HL-60/S4 (cell line): Measurements from ENCODE around the gene GRAMD4.

Experiments used
- in situ Hi-C: fragments of 300-500 bp; cut with MboI; formaldehyde crosslinking; loops from 2 replicates; pipeline ENCODE4 v1.14.3; 2022; ENCODE audit warnings: low sequenced_read_pairs

Gene GRAMD4

DNA sequence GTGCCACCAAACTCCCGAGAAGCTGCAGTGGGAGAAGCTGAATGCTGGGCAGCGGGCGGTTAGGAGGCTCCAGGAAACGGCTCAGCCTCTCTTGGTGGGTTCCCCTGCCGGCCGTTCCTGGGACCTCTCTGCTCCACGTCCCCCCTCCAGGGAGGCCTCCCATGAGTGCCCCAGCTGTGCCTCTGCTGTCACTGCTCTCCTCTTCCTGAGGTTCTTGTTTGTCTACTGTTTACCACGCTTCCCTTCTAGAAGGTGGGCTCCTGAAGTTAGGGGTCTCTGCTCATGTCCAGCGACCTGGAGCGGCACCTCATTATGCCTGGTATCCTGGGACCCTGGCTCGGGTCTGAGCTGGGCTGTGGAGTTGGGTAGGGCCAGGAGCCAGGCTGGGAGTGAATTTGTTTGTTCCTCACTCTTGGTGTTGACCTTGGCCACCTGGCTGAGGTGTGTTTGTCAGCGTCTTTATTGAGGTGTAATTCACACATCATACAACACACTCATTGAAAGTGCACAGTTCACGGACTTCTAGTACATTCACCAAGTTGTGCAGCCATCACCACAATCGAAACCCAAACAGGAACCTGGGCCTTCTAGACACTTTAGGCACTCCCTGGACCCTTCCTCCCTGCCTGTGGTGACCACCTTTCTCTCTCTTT is 37.8 kb upstream of the GRAMD4 start:
- in situ Hi-C loops: no loop called here

DNA sequence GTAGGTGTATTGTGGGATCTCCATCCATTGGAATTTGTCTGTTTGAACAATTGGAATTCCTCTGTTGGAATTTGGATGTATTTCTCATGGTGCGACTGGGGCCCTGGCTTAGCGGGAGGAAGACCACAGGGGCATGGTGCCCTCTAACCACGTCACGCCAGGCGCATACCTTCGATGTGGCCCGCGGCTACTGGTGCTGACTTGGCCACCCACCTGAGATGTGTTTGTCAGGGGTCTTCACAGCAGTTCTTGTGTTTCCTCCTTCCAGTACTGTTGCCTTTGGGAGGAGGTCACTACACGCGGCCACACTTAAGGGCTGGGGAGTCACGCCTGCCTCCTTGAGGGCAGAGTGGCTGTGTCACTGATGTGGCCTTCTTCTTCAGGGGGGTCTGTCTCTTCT is 36.6 kb upstream of the GRAMD4 start:
- in situ Hi-C loops: no loop called here

DNA sequence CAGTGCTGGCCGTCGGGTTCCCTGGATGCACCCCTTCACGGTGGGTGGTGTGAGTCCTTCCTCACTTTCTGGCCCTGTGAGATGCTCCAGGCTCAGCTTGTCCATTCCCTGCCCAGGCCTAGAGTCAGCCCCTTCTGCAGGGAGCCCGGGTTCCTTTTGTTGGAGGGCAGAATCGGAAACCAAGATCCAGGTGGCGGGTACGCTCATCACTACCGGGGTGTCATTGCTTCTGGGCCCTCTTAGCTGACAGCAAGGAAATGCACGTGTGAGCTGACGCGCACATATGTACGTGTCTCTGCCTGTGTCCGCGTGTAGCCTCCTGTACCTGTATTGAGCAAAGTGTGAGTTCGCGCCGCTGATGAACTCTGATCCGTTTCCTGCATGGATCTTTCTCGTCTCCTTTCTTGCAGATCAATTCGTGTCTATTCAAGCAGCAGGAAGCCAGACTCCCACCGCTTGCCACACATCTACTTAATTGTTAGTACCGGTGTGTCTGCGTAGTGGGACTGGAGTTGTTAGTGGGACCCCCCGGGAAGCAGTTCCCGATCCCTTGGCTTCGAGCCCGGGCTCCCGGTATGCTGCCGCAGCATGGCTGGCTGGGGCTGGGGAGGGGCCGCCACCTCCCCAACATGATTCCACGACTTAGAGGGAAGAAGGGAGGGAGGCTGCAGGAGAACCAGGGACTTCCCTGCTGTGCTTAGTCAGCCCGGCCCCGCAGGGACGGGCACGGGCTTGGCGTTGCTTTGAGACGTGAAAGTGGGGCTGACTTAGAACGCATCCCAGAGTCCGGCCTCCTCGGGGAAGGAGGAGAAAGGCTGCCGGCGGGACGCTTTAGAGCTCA is 35.9 kb upstream of the GRAMD4 start:
- in situ Hi-C loops: no loop called here

DNA sequence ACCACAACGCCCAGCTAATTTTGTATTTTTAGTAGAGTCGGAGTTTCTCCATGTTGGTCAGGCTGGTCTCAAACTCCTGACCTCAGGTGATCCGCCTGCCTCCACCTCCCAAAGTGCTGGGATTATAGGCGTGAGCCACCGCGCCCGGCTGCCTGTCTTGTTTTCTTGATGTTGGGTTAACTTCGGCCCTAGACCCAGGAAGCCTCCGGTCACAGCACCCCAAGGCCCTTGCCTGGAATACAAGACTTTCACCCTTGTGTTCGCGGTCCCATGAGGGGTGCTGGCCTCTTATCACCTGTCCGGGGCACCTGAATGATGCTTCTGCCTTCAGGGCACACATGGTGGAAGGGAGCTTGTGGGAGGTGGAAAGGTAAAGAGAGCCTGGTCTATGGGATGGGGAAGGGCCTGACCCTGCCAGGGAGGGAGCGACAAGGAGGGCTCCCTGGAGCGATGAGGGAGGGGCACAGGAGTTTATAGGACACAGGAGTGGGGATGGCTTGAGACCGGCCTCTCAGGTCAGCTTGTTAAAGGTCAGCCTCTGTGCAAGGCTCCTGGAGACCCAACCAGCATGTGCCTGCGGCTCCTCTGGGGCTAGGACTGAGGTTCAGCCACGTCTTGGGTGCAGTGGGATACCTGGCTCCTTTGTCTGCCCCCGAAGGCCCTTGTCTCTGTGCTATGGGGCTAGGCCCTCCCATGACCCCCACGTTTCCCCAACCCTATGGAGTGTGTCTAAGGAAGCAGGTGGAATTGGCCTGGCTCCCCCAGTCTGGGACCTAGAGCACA is 34.7 kb upstream of the GRAMD4 start:
- in situ Hi-C loops: no loop called here

DNA sequence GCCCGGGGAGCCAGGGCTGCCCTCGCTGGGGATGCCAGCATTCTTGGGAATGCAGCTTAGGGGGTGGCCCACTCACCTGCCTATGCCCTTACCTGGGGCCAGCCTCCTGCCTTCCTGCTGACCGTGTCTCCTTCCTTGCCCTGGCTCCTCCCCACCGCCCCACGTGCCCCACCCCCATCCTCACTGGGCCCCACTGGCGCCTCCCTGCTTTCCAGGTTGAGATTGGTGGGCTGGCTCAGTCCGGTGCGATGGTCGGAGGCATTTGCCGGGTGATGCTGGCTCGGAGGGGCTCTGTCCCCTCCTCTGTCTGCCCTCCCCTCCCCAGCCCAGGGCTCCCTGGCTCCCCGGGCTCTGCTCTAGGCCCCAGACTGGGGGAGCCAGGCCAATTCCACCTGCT is 34.1 kb upstream of the GRAMD4 start:
- in situ Hi-C loops: no loop called here

DNA sequence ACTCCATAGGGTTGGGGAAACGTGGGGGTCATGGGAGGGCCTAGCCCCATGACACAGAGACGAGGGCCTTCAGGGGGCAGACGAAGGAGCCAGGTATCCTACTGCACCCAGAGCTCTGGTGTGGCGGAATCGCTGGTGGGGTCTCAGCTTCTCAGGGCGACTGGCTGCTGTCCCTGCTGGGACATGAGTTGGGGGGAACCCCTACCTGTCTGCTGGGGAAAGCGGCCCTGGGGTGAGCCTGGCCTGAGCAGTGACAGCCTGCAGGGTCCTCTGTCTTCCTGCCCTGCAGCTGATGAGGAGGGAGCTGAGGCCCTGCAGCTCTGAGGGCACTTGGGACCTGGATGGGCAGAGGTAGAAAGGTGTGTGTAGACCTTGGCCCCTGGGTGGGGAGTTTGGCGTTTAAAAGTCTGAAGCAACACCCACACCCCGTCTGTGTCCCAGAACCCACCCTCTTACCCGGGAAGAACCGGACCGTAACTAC is 33.6 kb upstream of the GRAMD4 start:
- in situ Hi-C loops: no loop called here

DNA sequence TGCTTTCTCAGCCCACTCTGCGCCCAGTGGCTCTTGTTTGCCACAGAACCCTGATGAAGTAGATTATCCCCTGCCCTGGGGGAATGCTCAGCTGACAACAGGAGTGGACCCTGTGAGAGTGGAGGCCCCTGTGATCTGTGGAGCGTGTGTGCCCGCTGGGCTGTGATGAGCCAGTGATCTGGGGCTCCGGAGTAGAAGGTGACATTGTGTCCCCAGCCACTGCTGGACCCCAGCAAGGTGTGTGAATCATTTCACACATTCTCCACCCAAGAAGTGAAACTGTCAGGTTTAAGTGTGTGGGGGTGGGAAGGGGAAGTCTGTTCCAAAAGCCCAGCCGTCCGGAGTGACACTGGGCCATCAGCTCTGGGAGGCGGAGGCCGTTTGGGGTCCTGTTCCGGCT is 33.1 kb upstream of the GRAMD4 start:
- in situ Hi-C loops: no loop called here

DNA sequence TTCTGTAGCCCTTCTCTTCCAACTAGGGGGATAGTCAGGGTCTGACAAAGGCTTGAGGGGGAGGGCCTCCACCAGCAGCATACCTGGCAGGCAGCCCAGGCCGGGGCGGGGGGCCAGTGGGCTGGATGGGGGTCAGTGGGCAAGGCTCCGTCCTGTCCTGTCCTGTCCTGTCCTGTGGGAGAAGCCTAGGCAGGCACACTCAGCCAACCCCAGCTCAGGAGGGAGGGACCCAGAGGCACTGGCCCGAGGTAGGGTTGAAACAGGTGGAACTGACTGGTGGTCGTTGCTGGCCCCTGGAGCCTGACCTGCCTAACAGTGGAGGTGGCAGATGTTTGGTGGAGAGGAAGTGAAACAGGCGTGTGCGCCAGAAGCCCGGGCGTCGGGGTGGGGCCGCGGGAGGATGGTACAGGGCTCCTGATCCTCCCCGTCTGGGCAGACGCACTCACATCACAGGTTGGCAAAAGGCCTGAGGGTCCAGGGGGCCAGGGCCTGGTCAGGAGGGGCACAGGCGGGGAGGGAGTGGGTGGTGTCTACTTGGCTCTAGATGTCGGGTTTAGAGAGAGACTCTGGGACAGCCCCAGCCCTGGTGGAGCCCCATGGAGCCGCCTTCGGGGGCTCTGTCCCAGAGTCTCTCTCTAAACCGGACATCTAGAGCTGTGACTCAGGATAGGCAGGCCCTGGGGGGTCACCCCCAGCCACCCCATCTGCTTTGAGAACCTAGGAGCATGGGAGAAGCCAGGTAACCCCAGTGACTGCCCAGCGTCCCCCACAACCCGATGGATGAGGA is 32.5 kb upstream of the GRAMD4 start:
- in situ Hi-C loops: no loop called here

DNA sequence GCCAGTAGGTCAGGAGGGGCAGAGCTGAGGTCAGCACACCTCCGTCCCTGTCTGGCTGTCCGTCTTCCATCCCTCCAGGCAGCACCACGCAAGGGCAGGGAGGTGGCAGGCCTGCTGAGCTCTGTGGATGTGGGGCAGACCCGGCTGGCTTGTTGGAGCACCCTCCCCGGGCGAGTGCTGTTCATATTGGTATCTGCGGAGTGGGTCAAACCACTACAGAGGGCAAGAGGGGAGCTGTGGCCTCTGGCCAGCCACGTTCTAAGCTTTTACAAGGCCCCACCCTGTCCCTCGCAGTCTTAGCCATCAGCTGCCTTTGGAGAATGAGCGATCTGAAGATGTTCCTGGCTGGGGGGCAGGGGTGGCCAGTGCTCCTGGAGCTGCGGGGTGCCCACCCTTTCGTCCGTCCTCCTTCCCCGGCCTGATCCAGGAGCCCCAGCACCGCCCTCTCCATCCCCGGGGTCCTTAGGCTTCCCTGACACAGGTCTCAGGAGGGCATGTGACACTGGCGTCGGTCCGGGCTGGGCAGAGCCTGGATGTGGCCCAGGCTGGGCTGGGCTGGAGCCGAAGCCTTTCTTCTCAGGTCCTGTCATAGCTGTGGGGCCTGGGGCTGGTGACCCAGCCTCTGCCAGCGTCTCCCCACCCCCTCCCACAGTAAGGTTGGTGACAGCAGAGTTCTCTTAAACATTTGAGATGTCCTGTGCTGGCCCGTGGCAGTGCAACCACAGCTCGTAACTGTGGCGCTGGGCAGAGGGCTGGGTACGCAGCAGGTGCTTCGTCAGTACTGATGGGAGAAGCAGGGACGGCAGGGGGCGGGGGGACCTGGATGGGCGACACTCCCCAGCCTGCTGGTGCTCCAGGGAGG is 31.7 kb upstream of the GRAMD4 start:
- in situ Hi-C loops: no loop called here

DNA sequence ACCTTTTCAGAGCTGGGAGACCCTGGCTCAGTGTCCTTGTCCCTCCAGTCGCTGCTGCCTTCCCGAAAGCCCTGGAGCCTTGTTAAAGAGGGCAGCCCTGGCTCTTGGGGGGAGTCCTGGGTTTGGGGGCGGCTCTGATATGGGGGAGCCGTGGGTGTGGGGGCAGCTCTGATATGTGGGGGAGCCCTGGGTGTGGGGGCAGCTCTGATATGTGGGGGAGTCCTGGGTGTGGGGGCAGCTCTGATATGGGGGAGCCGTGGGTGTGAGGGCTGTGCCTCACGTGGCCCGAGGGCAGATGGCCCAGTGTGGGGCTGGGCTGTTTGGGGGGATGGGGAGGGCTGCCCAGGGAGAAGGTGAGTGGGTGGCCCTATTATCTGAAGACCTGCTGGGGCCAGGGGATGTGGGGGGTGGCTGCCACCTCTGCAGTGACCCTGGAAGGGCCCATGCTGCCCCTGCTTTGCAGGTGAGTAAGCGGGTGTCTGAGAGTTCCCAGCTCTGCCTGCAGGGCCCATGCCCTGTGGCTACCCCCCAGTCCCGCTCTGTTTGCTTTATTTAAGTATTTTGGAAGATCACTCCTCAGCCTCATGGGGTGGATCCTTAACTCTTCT is 30.9 kb upstream of the GRAMD4 start:
- in situ Hi-C loops: no loop called here

DNA sequence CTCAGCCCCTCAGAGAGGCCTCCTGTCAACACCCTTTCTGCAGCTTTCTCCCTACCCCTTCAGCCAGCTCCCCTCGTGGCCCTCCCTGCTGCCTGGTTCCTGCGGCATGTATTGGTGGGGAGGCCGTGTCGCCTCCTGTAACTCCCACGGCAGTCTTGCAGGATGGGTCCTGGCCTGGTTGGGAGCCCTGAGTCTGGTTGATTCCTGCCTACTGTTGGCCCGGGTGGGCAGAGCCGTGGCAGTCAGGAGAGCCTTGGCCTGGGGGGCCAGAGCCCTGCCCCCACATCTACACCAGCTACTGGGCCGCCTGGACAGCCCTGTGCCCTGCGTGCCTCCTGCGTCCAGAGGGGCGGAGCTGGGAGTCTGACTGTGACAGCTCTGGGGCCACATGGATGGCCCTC is 30.3 kb upstream of the GRAMD4 start:
- in situ Hi-C loops: no loop called here

DNA sequence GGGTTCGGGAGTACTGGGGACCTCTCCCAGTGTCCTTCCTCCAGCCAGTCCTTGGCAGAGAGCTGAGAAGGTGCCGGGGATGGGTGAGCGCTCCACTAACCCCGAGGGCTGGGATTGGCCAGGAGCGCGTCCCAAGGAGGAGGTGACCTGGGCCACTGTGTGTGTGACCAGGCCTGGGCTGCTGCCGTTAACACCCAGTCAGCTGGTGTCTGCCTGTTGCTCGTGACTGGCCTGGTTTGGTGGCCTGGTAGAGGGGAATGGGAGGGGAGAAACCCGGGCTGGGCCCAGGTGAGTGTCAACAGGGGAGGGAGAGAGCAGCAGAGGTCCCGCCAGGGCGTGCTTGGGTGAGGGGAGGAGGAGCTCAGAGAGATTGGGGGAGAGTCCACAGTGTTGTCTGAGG is 29.9 kb upstream of the GRAMD4 start:
- in situ Hi-C loops: no loop called here

DNA sequence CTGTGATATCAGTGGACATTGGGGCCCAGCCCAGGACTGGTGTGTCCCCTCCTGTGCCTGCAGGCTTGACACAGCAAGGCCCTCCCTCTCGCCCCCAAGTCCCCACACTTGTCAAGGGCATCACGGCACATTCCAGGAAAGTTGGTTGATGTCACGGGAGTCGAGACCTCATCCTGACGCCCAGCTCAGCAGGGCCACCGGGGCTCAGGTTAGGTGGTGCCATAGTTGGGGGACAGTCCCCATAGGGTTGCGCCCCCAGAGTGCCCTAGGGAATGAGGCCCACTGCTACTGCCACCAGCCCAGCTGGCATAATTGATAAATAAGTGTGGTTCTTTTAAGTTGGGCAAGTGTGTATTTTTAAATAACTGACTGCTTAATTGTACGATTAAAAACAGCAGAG is 28.3 kb upstream of the GRAMD4 start:
- in situ Hi-C loops: no loop called here

DNA sequence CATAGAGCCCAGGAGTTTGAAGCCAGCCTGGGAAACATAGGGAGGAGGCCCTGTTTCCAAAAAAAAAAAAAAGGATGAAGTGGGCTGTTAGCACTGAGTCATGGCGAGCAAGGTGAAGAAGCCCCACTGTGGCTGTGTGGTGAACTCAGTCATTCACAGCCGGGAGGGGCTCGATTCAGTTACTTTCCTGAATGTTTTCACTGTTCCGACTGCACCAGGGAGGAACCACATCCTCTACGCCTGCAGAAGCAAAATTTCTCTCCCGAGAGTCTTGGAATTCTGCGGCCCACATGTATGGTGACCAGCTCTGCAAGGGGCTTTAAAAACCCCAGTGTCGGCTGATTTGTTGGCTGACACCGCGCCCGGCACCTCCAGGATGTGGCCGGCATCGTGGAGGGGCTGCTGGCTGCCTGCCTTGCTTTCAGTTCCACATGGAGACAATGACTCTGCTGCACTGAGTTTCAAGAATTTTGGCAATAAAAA is 27.8 kb upstream of the GRAMD4 start:
- in situ Hi-C loops: no loop called here

DNA sequence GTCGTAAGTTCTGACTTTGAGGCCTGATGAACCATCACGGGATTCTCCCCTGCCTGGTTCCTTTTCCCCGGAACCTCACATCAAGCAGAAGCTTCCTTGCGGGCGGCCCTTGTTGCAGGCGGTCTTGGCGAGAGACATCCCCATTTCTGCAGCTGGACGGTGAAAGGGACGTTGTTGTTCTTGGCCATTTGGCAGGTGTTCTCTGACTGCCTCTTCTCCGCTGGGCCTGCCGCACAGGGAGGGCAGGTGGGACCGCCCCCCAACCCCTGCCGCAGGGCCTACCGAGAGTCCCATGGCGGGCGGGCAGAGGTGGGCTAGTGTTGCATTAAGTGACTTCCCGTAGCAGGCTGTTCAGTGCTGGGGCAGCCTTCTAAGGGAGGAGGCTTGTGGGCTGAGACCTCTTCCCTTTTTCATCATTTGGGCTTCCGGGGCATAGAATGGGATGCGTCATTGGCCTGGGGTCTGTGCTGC is 26.9 kb upstream of the GRAMD4 start:
- in situ Hi-C loops: no loop called here

DNA sequence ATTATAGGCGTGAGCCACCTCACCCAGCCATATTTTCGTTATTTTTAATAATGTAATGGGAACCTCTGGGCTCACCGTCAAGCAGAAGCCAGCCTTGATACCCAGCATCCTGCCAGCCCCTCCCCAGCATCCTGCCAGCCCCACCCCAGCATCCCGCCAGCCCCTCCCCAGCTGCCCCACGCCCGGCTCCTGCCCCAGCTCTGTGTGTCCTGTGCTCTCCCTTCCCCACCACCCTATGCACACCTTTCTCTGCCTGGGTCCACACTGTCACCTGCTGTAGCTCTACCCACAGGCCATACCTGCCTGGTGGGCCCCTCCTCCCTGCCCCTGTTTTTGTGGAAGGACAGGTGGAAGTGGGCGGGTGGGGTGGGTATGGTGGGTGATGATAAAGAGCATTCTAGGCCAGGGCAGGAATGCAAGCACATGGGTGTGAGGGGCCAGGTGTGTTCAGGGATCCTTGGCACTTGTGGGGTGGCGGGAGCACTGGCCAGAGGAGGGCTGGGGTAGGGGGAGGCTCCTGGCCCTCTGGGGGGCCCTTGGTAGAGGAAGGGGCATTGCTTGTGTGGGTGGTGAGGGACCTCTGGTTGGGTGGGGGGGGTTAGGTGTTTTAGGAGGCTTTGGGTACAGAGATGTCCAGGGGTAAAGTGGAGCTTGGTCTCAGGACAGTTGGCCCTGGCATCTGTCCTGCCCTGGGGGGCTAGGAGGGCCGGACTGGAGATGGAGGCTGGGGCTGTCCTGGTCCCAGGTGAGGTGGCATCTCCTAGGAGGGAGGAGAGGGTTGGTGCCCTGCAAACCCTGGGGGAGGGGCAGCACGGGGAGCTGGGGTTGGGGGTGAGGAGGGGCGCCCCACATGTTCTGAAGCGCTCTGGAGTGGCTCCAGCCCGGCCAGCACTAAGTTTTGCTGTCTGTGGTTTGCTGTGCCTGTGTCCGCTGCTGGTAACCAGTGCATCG is 25.9 kb upstream of the GRAMD4 start:
- in situ Hi-C loops: no loop called here

DNA sequence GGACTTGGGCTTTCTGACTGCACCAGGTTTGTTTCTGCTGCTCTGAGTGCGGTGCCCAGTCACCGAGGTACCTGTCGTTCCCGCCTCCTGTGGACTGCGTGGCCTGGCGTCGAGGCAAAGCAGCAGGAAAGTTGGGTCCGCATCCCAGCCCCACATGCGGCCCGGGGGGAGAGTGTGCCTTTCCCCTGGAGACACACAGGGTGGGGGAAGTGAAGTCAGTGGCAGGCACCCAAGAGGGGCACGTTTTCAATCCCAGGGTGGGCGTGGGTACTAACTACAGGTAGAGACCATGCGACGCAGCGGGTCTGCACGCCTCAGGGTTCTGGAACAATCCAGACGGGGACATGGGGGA is 25.3 kb upstream of the GRAMD4 start:
- in situ Hi-C loops: no loop called here

DNA sequence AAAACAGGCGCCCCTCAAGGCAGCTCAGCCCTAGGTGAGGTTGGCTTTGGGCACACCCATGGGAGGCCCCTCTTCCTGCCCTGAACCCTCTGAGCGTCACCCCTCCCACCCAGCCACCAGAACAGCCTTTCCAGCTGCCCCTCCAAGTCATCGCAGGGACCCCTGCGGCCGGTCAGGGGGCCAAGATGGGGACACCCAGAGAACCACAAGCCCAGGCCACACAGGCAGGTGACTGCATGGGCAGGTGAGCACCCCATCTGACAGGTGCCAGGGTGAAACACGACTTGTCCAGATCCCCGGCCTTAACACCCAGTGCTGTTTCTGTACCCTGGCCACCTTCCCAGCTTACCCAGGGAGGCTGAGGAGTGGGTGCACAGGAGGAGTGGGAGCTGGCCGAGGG is 24.6 kb upstream of the GRAMD4 start:
- in situ Hi-C loops: no loop called here
